Measurements from ENCODE around the gene RASL10B.
"Not testable (repeated sequence)": the region's sequence is repeated elsewhere in the genome, so short reads cannot be mapped to it uniquely, and the experiment has no call there.

Gene RASL10B

DNA sequence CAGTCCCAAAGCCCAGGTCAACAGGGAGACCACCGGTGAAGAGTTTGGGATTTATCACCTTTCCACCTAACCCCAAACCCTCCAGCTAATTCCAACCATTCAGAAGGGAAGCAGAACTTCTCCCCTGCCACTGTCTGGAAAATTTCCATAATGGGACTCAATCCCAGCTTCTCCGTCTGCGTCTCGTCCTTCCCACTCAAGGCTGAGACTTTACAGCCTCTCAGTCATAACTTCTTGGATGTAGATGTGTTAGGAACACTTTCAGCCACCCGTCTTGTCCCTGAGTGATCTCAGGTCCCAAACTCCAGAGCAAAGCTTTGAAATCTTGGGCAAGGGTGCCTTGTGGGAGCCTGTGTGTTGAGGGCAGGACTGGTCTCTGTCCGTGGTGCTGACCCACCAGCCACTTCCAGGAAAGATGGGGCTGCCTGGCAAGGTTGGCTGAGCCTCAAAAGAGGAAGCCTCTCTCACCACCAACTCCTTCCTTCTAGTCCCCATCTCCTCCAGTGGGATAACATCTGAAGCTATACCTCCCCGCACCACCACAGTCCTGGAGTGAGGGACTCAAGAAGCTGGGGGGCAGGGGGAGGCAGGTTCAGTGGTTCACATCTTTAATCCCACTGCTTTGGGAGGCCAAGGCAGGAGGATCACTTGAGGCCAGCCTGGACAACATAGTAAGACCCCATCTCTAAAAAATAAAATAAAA lies 12.3 kb downstream of the RASL10B start:
- peak; percentile 57 for DNase-seq

DNA sequence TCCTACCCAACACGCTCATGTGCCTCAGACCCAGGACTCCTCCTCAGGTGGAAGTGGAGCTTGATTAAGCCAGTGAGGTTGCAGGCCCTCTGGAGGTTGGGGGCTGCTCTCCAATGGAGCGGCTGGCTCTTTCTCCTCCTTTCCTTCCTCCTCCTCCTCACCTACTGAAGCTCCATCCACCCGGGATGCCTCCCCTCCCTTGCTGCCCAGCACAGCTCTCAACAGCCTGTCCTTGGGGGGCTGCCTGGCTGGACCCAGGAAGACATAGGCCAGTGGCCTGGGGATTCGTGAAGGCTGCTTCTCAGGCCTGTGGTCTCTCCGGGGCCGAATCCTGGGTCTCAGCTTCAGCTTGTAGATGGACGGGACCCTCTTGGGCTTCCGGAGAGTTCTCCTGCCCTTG lies 13.4 kb downstream of the RASL10B start:
- no peak for DNase-seq

DNA sequence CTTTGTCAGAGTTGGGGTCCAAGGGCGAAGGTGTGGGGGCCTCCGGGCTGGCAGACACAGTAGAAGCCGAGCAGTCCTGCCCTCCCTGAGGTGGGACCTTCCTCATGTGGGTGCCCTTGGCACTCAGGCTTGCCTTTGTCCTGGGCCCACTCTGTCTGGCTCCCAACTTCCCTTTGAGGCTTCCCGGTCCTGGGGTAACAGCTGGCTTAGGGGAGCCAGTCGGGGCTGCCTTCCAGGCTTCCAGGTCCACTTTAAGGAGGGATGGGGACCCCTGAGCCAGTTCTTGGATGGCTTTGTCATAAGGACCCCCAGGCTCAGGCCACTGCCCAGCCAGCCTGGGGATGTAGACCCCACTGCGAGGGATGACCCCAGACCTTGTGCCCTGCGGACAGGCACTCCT lies 13.8 kb downstream of the RASL10B start:
- DNase-seq: no peak

DNA sequence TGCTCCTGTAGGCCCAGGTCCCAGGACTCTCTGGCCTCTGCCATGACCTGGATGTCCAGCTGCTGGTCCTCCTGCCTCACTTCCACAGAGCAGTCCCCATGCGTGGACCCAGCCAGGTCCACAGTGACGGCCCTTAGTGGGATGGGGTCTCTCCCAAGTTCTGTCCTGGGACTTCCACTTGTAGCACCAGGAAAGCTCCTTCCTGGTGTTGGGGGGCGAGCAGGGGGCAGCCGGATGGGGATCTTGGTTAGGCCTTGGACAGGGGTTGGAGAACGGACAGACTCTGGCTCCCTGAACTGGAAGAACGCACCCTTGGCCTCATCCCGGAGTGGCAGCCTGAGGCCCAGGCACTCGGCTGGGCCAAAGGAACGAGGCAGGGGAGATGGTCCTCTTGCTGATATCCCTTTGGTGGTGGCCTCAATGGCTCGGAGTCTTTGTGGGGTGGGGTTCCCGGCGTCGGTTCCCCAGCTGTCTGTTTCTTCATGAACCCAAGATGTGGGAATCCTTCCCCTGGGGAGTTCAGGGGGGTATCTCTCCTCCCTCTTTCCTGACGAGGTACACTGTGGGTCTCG lies 14.4 kb downstream of the RASL10B start:
- no peak for DNase-seq

DNA sequence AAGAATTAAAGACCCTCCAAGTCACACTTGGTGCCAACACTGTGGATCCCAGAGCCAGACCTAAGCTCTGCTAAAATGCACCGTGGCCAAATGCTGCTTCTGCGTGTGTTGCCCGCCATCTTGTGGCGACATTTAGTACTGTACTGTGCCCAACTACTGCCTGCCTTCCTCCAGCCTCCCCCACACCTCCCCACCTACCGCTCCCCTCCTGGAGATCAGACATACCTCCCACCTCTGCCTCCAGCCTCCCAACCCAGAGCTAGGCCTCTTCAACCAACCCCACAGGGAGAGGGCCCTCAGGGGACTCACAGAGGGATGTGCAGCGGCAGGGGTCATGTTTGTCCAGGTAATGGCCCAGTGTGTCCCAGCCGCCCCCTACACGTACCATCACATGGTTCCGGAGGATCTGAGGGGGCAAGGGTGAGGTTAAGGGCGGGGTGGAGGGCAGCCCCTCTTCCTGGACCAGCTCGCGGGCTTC lies 16.1 kb downstream of the RASL10B start:
- DNase-seq: peak; percentile 83

DNA sequence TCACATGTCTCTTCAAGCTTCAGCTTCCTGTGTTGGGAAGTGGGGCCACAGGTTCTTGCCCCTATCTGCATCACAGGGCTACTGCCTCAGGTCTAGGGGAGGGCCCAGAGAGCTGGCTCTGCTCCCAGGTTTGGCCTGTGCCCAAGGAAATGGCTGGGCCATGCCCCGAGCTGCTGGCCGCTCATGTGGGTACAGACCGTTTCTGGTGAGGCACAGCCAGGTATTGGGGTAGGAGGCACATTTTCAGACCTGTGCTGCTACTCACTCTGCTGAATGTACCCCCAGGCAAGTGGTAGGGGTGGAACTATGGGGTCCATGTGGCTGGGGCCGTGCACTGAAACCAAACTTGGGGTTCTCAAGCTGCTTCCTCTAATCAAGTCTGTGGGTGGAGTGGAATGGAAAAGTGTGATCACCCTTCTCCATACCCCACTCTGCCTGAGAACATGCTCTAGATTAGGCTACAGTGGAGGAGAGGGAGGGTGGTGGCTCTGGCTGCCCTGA lies 17.0 kb downstream of the RASL10B start:
- peak; percentile 85 for DNase-seq

DNA sequence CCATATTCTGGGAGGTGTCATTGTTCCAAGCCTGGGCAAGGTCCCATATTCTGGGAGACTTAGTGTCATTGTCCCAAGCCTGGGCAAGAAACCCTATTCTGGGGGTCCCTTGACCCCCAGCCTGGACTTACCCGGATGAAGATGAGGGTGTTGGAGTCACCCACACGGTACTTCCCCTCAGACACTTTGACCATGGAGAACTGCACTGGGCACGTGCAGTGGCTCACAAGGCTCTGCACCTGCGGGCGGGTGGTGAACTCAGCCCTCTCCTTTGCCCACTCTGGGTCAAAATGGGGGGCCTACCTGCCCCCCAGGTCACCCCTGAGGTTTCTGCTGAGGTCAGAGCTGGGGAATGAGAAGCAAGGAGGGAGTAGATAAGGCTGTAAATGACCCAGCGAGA lies 17.5 kb downstream of the RASL10B start:
- DNase-seq: no peak

DNA sequence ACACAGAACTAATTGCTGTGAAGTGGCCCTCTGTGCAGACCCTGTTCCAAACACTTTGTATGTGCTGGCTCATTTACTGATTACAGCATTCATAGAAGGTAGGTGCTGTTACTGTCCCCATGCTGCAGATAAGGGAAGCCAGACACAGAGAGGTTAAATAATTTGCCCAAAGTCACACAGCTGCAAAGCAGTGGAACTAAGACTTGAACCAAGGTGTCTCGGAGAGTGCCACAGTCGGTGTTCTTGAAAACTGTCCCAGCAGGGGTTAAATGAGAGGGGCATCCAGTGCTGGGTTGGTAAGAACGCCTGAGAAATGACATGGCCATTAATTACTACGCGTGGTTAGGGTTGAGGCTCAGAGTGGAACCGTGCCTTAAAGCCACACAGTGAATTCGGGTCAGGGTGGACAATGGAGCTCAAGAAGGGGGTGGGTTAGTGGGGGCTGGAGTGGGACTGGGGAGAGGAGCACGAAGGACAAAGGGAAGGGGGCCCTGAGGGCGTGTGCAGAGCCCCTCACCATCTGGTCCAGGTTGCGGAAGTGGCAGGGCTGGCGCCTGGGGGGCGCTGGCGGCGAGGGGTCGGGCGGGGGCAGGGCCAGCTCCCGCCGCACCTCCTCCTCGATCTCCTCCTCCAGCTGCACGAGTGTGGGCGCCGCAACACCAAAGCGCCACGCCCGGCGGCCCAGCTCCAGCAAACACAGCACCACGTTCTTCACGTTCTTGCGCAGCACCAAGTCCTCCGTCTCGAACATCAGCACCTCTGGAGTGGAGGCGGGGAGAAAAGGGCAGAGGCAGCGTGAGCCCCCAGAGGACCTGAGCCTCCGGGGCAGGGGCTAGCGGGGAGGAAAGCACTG lies 18.3 kb downstream of the RASL10B start:
- DNase-seq: peak; percentile 32

DNA sequence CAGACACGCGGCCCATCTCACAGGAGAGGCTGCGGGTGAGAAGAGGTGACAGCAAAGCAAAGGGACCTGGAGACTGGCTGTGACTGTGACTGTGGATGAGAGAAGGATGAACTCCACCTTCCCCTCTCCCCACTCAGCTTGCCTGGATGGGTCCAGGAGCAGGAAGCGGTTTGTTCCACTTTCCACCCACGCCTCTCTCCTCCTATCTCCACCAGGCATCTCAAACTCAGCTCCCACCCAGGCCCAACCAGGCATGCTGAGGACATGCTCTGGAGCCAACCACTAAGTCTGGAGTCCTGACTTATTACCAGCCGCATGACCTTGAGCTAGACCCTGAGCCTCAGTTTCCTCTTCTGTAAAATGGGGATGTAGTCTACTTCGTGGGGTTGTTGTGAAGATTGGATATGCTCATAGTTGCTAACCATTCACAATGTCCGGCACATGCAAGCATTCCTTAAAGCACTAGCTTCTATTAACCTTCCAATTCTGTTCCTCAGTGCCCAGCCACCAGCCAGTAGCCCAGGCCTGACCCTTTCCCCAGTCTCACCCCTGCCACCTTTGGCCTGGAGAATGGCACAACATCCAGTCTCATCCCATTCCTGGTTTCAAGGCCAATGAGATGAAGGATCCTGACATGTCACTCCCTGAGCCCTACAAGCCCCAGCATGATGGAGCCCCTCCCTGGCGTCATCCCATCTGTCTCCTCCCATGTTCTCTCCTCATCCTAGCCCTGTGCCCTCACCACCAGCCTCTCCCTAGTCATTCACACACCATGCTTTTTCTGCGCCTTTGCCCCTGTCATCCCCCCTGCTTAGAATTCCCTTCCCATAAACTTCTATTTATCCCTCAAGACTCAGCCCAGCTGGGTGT lies 19.3 kb downstream of the RASL10B start:
- DNase-seq: no peak

DNA sequence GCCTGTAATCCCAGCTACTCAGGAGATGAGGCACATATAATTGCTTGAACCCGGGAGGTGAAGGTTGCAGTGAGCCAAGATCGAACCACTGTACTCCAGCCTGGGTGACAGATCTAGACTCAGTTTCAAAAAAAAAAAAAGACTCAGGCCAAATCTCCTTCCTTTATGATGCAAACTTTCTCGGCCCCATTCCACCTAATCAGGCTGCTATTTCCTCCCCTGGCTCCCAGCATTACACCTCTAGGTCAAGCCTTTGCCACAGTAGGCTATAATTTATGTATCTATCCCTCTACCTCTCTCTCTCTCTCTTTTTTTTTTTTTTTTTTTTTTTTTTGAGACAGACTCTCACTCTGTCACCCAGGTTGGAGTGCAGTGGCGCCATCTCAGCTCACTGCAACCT lies 20.1 kb downstream of the RASL10B start:
- DNase-seq: not testable (repeated sequence)

DNA sequence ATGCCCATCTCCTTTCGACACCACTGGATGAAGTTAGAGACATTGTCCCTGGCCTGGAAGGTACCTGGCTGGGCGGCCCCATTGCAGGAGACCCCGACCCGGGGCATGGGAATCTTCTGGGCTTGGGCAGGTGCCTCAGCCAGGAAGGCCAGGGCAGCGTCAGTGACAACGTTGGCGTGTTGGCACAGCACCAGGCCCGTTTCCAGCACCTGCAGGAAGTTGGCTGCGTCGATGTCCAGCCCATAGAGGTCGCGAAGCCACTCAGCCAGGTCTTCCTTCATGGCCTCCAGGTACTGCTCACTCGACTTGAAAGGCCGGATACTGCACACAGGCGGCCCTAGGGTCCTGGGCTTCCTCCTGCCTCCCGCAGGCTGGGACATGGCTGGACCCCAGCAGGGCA lies 21.0 kb downstream of the RASL10B start:
- DNase-seq: peak; percentile 61

DNA sequence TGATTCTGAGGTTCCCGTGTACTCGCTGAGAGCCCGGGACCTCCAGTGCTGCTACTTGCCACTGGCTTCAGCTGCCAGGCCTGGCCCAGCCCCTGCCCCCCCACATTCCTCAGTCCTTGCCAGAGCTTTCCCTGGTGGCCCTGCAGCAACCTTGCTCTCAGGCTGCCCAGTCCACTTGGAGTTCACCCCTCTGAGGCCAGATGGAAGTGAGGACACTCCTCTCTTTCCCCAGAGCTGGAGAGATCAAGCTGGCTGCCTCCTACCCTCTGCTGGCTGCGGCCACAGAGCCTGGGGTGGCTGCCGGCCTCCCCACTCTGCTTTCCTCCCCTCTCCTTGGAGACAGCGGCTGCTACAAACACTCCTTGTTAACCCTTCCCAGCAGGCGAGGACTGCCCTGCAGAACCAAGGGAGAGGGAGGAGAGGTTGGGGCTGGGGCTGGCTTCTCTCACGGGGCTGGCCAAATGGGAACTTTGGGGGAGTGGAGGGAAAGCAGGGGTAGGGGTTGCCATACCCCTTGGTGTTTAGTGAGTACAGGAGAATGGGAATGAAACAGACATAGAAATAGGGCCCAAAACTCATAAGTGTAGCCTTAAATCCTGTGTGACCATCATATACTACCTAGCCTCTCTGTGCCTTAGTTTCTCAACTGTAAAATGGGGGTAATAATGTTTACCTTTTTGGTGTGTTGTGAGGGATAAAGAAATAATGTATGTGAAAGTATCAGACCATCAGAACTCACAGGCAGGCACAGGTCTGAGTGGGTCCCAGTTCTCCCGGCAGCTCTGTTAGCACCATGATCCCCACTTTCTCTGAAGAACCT lies 21.7 kb downstream of the RASL10B start, which contains the start of gene GAS2L2:
Gene GAS2L2, minus strand, starts transcription at position 295 of the 820 bp plus-strand sequence. CDS start 389 bp downstream, outside the sequence.
- no peak for DNase-seq

DNA sequence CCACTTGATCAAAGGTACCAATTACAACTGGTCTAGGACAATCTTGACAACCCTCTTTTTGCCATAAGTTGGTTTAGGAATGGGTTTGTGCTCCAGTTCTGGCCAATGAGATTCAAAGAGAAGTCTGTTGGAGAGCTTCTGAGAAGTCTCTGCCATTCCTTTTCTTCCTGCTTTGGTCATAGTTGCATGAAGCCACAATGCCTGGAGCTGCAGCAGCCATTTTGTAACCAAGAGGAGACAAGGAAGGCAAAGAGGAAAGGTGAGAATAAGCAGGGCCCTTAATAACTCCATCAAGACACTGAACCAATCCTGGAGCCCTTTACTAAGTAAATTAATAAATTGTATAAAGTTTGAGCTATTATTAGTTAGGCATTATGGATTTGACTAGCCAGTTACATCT lies 25.8 kb downstream of the RASL10B start:
- no peak for DNase-seq

DNA sequence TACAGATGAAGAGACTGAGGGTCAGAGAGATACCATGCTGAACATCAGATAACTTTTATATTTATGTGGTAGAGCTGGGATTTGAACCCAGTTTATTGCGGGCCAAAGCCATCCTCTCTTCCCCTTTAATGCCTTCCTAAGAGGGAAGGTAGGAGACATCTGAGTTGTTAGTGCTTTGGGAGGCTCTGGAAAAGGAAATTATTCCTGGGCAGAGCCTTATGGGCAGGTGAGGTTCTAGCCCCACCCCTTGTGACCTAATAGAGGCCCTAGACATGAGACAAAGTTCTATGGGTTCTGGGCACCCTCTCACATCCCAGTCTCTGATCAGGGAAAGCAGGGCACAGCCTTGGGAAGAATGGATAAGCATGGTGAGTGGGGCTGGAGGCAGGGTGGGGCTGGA lies 29.1 kb downstream of the RASL10B start, which contains the start of gene C17orf50:
Gene C17orf50, plus strand, starts transcription at position 301 of the 400 bp plus-strand sequence. Its CDS starts 55 bp downstream, at position 356.
- no peak for DNase-seq

DNA sequence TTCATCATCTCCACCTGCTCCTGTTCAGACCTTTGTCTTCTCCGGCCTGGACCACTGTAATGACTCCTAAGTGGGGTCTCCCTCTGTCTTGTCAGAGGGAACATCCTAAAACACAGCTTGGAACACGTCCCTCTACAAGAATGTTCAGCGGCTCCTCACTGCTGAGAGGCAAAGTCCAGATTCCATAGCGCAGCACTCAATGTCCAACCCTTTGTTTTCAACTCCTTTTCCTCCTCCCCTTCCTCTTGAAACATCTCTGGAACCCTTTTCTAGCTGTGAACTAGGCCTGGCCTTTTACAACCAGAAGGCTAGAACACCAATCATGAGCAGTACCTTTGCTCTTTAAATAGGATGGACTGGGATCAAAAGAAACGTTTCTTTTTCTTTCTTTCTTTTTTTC lies 30.2 kb downstream of the RASL10B start:
- no peak for DNase-seq

DNA sequence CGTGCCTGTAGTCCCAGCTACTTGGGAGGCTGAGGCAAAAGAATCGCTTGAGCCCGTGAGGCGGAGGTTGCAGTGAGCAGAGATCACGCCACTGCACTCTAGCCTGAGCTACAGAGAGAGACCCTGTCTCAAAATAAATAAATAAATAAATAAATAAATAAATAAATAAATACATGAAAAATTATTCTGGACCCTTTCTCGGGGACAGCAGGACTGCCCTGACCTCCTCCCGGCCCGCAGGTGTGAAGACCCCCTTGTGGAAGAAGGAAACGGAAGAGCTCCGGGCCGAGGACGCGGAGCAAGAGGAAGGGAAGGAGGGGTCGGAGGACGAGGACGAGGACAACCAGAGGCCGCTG lies 32.3 kb downstream of the RASL10B start:
- DNase-seq: no peak

DNA sequence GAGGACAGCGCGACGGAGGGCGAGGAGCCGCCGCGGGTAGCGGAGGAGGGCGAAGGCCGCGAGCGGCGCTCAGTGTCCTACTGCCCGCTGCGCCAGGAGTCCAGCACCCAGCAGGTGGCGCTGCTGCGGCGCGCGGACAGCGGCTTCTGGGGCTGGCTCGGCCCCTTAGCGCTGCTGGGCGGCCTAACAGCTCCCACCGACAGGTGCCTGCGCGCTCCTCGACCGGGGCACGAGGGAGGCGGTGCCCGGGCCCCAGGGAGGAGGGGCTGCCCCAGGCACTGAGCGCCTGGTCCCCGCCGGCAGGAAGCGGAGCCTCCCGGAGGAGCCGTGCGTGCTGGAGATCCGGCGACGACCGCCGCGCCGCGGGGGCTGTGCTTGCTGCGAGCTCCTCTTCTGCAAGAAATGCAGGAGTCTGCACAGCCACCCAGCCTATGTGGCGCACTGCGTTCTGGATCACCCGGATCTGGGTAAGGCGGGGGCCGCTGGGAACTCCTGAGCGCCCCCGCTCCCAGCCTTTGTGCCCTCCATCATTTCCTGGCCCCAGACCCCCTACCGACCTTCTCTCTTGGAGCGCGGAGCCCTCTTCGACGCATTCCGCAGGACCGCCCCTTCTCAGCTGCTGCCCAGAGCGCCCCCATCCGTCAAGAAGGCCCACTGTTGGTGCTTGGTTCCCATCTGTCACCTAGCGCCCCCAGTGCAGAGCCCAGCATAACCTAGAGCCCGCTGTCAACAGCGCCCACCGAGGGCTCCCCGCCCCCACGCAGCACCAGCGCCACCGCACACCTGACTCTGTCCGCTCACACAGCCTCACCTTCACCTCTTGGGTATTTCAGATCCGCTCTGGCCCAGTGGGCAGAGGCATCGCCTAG lies 32.9 kb downstream of the RASL10B start:
- peak; percentile 95 for DNase-seq

DNA sequence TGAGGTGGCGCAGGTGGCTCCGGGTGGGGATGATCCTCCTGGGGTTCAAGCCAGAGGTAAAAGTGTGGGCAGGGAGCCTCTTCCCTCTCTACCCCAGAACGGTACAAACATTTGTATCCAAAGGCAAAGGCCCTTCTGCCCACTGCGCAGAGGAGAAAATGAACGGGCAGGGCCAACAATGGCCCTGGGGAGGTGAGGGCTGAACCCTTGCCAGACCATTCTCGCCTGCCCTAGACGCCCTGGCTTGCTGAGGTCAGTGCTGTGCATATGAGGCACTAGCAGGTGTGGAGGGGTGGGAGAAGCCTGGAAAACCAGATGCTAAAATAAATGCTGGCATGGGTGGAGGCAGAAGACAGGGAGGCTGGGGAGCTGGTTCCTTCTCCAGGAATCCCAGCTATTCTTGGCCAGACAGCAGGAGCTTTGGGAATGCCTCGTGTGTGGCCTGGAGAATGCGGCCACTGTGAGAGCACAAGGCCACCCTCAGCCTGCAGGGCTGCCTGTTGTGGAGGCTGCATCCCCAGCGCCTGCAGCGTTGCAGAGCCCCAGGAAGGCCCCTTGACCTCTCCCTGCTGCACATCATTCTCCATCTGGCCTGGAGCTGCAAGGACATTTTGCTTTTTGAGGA lies 33.8 kb downstream of the RASL10B start:
- DNase-seq: no peak

DNA sequence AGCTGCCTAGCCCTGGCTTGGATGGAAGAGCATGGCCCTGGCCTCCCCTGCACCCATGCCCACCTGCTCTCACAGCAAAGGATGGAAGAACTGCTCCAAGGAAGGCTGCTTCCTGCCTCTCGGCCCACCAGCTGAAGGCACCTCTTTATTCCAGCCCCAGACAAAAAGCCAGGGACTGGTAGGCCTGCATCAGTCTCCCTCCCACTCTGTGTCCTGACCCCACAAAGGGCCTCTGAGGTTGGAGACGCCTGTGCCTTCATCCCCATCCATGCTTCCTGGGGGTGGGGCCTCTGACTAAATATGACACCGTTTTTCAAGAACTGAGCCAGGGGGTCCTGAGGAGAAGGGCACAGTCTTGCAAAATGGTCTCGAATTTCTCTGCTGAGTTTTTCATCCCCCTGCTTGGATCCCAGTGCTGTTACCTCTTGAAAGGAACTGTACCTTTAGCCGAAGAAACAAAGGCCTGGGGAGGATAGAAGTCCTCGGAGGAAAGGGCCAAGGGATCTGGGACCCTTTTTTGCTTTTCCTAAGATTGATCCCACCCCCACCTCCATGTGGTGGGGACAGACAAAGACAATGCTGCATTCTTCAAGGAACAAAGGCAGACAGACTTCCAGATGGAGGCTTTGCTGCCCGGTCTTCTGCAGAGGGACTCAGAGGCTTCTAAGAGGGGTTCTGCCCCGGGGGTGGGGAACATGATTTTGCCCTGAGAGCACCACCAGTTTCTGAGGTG lies 34.5 kb downstream of the RASL10B start:
- DNase-seq: no peak

Data from RPMI8226 (cell line).